SJSA1 (cell line): Measurements from ENCODE around the gene MYNN. TPM values are rescaled to one million over a fixed set of nuclear protein-coding genes. Genes with fewer than 3 reads are reported as not detected.

Source experiments
- DNase-seq, 2 experiments: peaks; one replicate each; pipeline ENCODE4 v3.0.0-alpha.2; 2015 to 2020; ENCODE audit warnings: low spot score in 2 of 2, low read depth in 1 of 2
- H3K27ac ChIP-seq: fragments of 250-450 bp; sonication (Bioruptor Pico); 2 replicates; pipeline ENCODE4 v1.5.1; 2020; ENCODE audit warnings: mild to moderate bottlenecking, moderate library complexity
- H3K27me3 ChIP-seq: fragments of 250-450 bp; sonication (Bioruptor Pico); replicated peaks from 2 replicates; pipeline ENCODE4 v1.5.1; 2020; ENCODE audit warnings: mild to moderate bottlenecking, moderate library complexity
- H3K36me3 ChIP-seq: fragments of 250-450 bp; sonication (Bioruptor Pico); 2 replicates; pipeline ENCODE4 v1.5.1; 2020; ENCODE audit warnings: mild to moderate bottlenecking
- H3K4me1 ChIP-seq: fragments of 250-450 bp; sonication (Bioruptor Pico); replicated peaks from 2 replicates; pipeline ENCODE4 v1.6.1; 2021; ENCODE audit warnings: mild to moderate bottlenecking
- H3K4me3 ChIP-seq: fragments of 250-450 bp; sonication (Bioruptor Pico); 2 replicates; pipeline ENCODE4 v1.5.1; 2020; ENCODE audit warnings: mild to moderate bottlenecking
- H3K9me3 ChIP-seq: fragments of 250-450 bp; sonication (Bioruptor Pico); replicated peaks from 2 replicates; pipeline ENCODE4 v1.5.1; 2020; ENCODE audit warnings: mild to moderate bottlenecking
- total RNA-seq: library from RNA; depleted of rRNA; stranded (reverse); fragments of >200 nt; shearing (Covaris generic); gene quantifications from 2 replicates; pipeline ENCODE4 v1.2.3, GENCODE V29; 2014; rRNA removed

Gene MYNN
- total RNA-seq, 1 experiment from 2014 or later = 18.3 TPM

GRCh38 chr3:169822983-169823382 lies 49.8 kb downstream of the MYNN start:
- H3K27me3 ChIP-seq = 0 out of 2 replicates have a peak, but pooled peaks cover 3% of the 10 kb centered on the region
- no peak for DNase-seq

DNA sequence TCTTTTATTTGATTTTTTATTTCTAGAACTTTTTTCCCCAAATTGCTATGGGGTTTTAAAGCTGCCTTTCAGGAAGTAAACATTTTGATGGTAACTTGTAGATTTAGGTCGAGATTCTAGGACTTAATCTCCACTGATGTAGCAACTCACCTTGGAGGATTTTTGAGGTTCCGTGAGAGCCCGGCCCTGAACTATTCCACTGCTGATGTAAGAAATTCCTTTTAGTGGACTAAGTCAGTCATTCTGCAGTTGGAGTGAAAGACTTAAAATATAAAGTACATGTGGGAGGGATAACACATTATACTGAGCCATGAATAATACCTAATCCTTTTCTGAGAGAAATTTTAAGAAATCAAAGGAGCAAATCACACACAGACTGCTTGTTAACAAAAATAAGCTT lies 52.1 kb downstream of the MYNN start:
- H3K27me3 ChIP-seq = no peaks in the 10 kb centered on the region
- H3K9me3 ChIP-seq = no peaks in the 10 kb centered on the region
- H3K36me3 ChIP-seq = no peaks in the 10 kb centered on the region
- H3K27ac ChIP-seq = no peak overlapping the region
- no peak overlapping the region for H3K4me3 ChIP-seq
- no peak for DNase-seq
- no peaks in the 10 kb centered on the region for H3K4me1 ChIP-seq

More at GRCh38 chr3:169822983-169823382, 49.8 kb downstream of the MYNN start:
- H3K9me3 ChIP-seq = no peaks in the 10 kb centered on the region
- no peaks in the 10 kb centered on the region for H3K36me3 ChIP-seq
- H3K27ac ChIP-seq = no peak overlapping the region
- H3K4me1 ChIP-seq = no peaks in the 10 kb centered on the region
- no peak overlapping the region for H3K4me3 ChIP-seq

DNA sequence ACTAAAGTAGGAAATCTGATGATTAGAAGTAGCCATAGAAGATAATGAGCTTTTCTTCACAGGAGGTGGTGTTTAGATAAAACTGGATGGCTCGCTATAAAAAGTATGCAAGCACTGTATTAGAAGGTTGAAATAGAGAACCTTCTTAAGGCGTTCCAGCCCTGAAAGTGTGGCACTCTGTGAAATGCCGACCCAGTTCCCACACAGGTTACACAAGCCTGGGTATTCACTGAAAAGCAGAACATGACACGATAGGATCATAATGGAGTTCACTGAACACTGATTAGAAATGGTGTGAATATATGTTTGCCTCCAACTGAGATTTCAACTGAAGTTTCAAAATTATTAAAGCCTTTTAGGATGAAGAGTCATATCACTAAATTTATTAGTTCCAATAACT lies 54.5 kb downstream of the MYNN start:
- no peak for DNase-seq
- Histone ChIP-seq H3K4me1 (no peaks in the 10 kb centered on the region), H3K9me3 (no peaks in the 10 kb centered on the region)

GRCh38 chr3:169835533-169835932 lies 62.3 kb downstream of the MYNN start:
- no peaks in the 10 kb centered on the region for H3K4me1 ChIP-seq
- H3K27me3 ChIP-seq = no peaks in the 10 kb centered on the region
- no peak for DNase-seq
- H3K9me3 ChIP-seq = no peaks in the 10 kb centered on the region
- no peak overlapping the region for H3K4me3 ChIP-seq
- no peaks in the 10 kb centered on the region for H3K36me3 ChIP-seq
- H3K27ac ChIP-seq = no peak overlapping the region

More for the DNA sequence above, 54.5 kb downstream of the MYNN start:
- no peak overlapping the region for H3K4me3 ChIP-seq
- H3K36me3 ChIP-seq = no peaks in the 10 kb centered on the region
- H3K27ac ChIP-seq = no peak overlapping the region
- no peaks in the 10 kb centered on the region for H3K27me3 ChIP-seq

- no peak overlapping the region for H3K4me3 ChIP-seq
- no peaks in the 10 kb centered on the region for H3K36me3 ChIP-seq
- H3K9me3 ChIP-seq = no peaks in the 10 kb centered on the region
- H3K27ac ChIP-seq = no peak overlapping the region
- H3K4me1 ChIP-seq = no peaks in the 10 kb centered on the region
- DNase-seq = no peak
- H3K27me3 ChIP-seq = no peaks in the 10 kb centered on the region
Measured at GRCh38 chr3:169836078-169836941, 63.1 kb downstream of the MYNN start.

GRCh38 chr3:169836942-169837275 lies 63.7 kb downstream of the MYNN start:
- DNase-seq = no peak
- Histone ChIP-seq H3K36me3 (no peaks in the 10 kb centered on the region), H3K4me3 (no peak overlapping the region), H3K4me1 (no peaks in the 10 kb centered on the region), H3K27me3 (no peaks in the 10 kb centered on the region), H3K27ac (no peak overlapping the region), H3K9me3 (no peaks in the 10 kb centered on the region)

- Histone ChIP-seq H3K4me1 (no peaks in the 10 kb centered on the region), H3K4me3 (no peak overlapping the region), H3K9me3 (no peaks in the 10 kb centered on the region), H3K27ac (no peak overlapping the region), H3K36me3 (no peaks in the 10 kb centered on the region), H3K27me3 (no peaks in the 10 kb centered on the region)
- no peak for DNase-seq
Measured at GRCh38 chr3:169838511-169839030, 65.4 kb downstream of the MYNN start.

Other genes starting within 250 kb of the MYNN start
- gene MECOM, start 109.7 kb upstream of the MYNN start, total RNA-seq = 9.0 and 17.2 TPM in 2 replicates
- gene TERC, start 8.3 kb upstream of the MYNN start, total RNA-seq = 50.9 and 61.5 TPM in 2 replicates
- 2.2 and 2.4 TPM in 2 replicates for gene ACTRT3, start 3.8 kb upstream of the MYNN start, total RNA-seq
- not detected in 2 replicates for gene LRRIQ4, start 39.5 kb downstream of the MYNN start, total RNA-seq
- not detected in 2 replicates for gene LRRC34, start 39.5 kb downstream of the MYNN start, total RNA-seq
- not detected in 2 replicates for gene LRRC31, start 96.5 kb downstream of the MYNN start, total RNA-seq
- not detected in 2 replicates for gene SAMD7, start 138.2 kb downstream of the MYNN start, total RNA-seq
- 30.8 and 39.3 TPM in 2 replicates for gene SEC62, start 193.4 kb downstream of the MYNN start, total RNA-seq